ENCODE measurements around the gene HRAS. TPM values are rescaled to one million over a fixed set of nuclear protein-coding genes. Genes with fewer than 3 reads are reported as not detected.

HRAS gene
- polyA plus RNA-seq, 1 of the 3 experiments (the other 2 are of a cell fraction) = 217 TPM

GRCh38 chr11:551596-551995, 16.2 kb upstream of the HRAS start:
- no peak overlapping the region for H3K9ac ChIP-seq
- H3K9me3 ChIP-seq = no peaks in the 10 kb centered on the region
- POLR2A ChIA-PET = interaction anchor here (0.7 kb wide), 1 partner anchor 73 kb away, joined by 3 read pairs; no protein-coding TSS in a partner anchor
- no peak overlapping the region for H2AFZ ChIP-seq (ENCODE audit: low read depth)
- no CpG with 5 or more reads among the region's 12 CpGs for WGBS (ENCODE audit: low lambda C conversion rate)
- H3F3A ChIP-seq (replicated peaks; ENCODE audit: insufficient read depth) = no peaks in the 10 kb centered on the region
- H3K79me2 ChIP-seq (ENCODE audit: insufficient read depth) = no peaks in the 10 kb centered on the region
- H3K27ac ChIP-seq (ENCODE audit: low read depth in 2 of 2, low read length in 1 of 2) = no peak overlapping the region
- TF ChIP-seq MEF2A (IDR thresholded peaks at IDR 0.05; ENCODE audit: borderline replicate concordance, low read depth) (no peak), GABPA (IDR thresholded peaks at IDR 0.05; ENCODE audit: low read depth) (no peak), GATA2 (CRISPR knock-in tag; IDR thresholded peaks at IDR 0.05) (no peak), ZBTB33 (IDR thresholded peaks at IDR 0.05; ENCODE audit: borderline replicate concordance, low read depth) (no peak), EZH2phosphoT487 (IDR thresholded peaks at IDR 0.05; ENCODE audit: borderline replicate concordance, low read depth) (no peak), POLR2AphosphoS5 (IDR thresholded peaks at IDR 0.05; ENCODE audit: low read depth, low read length) (no peak)
- no peaks in the 10 kb centered on the region for H3K36me3 ChIP-seq (replicated peaks in 1 of 2; ENCODE audit: control insufficient read depth in 1 of 2, insufficient read depth in 2 of 2, low read length in 1 of 2)
- H3K4me3 ChIP-seq (ENCODE audit: low read depth in 2 of 2, low read length in 1 of 2) = no peak overlapping the region
- H4K20me1 ChIP-seq (ENCODE audit: insufficient read depth) = no peaks in the 10 kb centered on the region
- DNase-seq = no peak
- CTCF ChIA-PET = interaction anchor here (0.9 to 1.8 kb wide), 2 partner anchors 155 to 176 kb away, joined by 3 to 14 read pairs; no protein-coding TSS in a partner anchor
- no peak overlapping the region for H3K4me2 ChIP-seq
- no peaks in the 10 kb centered on the region for H3K9me2 ChIP-seq
- peaks cover 4% of the 10 kb centered on the region; the same call in 1 of the 2 replicates for H3K27me3 ChIP-seq (ENCODE audit: insufficient read depth)
- H3K4me1 ChIP-seq (ENCODE audit: control insufficient read depth in 1 of 2, insufficient read depth in 2 of 2, low read depth in 1 of 2, low read length in 1 of 2) = peaks cover 0 to 19% of the 10 kb centered on the region in 2 experiments; a peak in 1 of 4 replicates

- 66% methylated on average over 8 of the region's 16 CpGs for WGBS (ENCODE audit: low lambda C conversion rate)
- Histone ChIP-seq H3K36me3 (replicated peaks in 1 of 2; ENCODE audit: control insufficient read depth in 1 of 2, insufficient read depth in 2 of 2, low read length in 1 of 2) (no peaks in the 10 kb centered on the region), H3K9ac (no peak overlapping the region), H3F3A (replicated peaks; ENCODE audit: insufficient read depth) (no peaks in the 10 kb centered on the region), H4K20me1 (ENCODE audit: insufficient read depth) (no peaks in the 10 kb centered on the region), H3K4me3 (ENCODE audit: low read depth in 2 of 2, low read length in 1 of 2) (no peak overlapping the region), H3K9me2 (no peaks in the 10 kb centered on the region), H3K4me1 (ENCODE audit: control insufficient read depth in 1 of 2, insufficient read depth in 2 of 2, low read depth in 1 of 2, low read length in 1 of 2) (peaks cover 0 to 15% of the 10 kb centered on the region in 2 experiments; a peak in 1 of 4 replicates), H2AFZ (ENCODE audit: low read depth) (no peak overlapping the region), H3K27ac (ENCODE audit: low read depth in 2 of 2, low read length in 1 of 2) (no peak overlapping the region), H3K79me2 (ENCODE audit: insufficient read depth) (no peaks in the 10 kb centered on the region), H3K9me3 (no peaks in the 10 kb centered on the region), H3K4me2 (no peak overlapping the region), H3K27me3 (ENCODE audit: insufficient read depth) (peaks cover under 1% of the 10 kb centered on the region; the same call in 1 of the 2 replicates)
- no peak for TF ChIP-seq EZH2phosphoT487 (IDR thresholded peaks at IDR 0.05; ENCODE audit: borderline replicate concordance, low read depth)
- TF ChIP-seq RFX5 (IDR thresholded peaks at IDR 0.05; ENCODE audit: low read length) = no peak
- TF ChIP-seq FOXM1 (IDR thresholded peaks at IDR 0.05; ENCODE audit: low read depth) = no peak
- no peak for TF ChIP-seq IRF3 (IDR thresholded peaks at IDR 0.05; ENCODE audit: low read depth, low read length)
- no peak for TF ChIP-seq PBX3 (IDR thresholded peaks at IDR 0.05)
- TF ChIP-seq YY1 (IDR thresholded peaks at IDR 0.05; ENCODE audit: low read depth) = no peak
- no peak for TF ChIP-seq ZBTB33 (IDR thresholded peaks at IDR 0.05; ENCODE audit: borderline replicate concordance, low read depth)
- TF ChIP-seq FOSL2 (IDR thresholded peaks at IDR 0.05; ENCODE audit: borderline replicate concordance, low read depth) = no peak
- no peak for TF ChIP-seq USF1 (IDR thresholded peaks at IDR 0.05; ENCODE audit: borderline replicate concordance, low read depth)
- no peak for TF ChIP-seq JUND (IDR thresholded peaks at IDR 0.05)
- no peak for DNase-seq
- POLR2A ChIA-PET = no interaction called here
- CTCF ChIA-PET = interaction anchor here (0.8 to 1.8 kb wide), 4 partner anchors 10 to 177 kb away, joined by 3 to 14 read pairs (median 3); no protein-coding TSS in a partner anchor
Observed at GRCh38 chr11:551131-551530, 15.8 kb upstream of the HRAS start.
